HG03280 (cell line): ENCODE results near the gene ISYNA1.
"Not testable (repeated sequence)": the region's sequence is repeated elsewhere in the genome, so short reads cannot be mapped to it uniquely, and the experiment has no call there.

ENCODE experiments used
- ATAC-seq: cut with Tn5 transposase; IDR thresholded peaks from one replicate; pipeline ENCODE4 v1.9.1; 2021; ENCODE audit warnings: mild to moderate bottlenecking, moderate library complexity; ENCODE audit not compliant: unreplicated experiment

Gene ISYNA1

GRCh38 chr19:18421371-18421959 is 16.5 kb downstream of the ISYNA1 start:
- ATAC-seq = no peak

- ATAC-seq = no peak
Measured at GRCh38 chr19:18420930-18421329, 17.0 kb downstream of the ISYNA1 start.

- peak; percentile 18 for ATAC-seq
Measured at GRCh38 chr19:18419699-18420460, 18.1 kb downstream of the ISYNA1 start.

GRCh38 chr19:18419195-18419698 is 18.7 kb downstream of the ISYNA1 start, which contains the start of gene SSBP4:
Gene SSBP4, plus strand, starts transcription at chr19:18419398. Its CDS starts 251 bp downstream, at chr19:18419649.
- peak; percentile 44 for ATAC-seq

GRCh38 chr19:18418483-18419194 is 19.3 kb downstream of the ISYNA1 start:
- ATAC-seq = no peak

GRCh38 chr19:18418029-18418482 is 19.9 kb downstream of the ISYNA1 start:
- ATAC-seq = no peak

DNA sequence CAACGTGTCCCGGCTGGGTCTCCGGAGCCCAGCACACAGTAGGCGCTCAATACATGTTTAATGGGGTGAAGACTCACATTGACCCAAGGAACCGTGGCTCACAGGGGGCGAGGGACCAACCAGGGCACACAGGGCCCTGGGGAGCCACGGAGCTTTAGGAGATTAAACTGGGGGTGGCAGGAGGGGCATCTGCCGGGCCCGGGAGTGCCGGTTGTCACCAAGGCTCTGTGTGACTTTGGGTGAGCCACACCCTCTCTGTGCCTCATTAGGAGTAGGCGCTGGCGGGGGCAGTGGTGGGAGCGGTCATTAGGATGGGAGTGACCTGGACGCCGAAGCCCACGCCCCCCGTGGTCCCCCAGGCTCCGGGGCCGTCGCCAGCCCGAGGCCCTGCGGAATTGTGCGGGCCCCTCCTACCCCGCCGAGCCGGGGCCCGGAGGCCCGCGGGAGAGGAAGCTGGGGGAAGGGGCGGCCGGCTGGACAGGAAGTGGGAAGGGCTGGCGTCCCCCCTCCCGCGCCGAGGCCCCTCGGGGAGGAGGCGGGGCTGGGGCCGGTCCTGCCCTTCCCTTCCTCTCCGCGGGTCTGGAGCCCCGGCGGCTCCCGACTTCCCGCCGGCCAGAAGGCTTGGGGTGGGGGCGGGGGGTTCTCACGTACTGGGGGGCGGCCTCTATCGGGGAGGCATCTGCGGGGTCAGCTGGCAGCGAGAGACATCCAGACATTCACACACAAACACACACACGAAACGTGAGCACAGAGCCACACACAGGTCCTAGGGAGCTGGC is 20.5 kb downstream of the ISYNA1 start:
- no peak for ATAC-seq

DNA sequence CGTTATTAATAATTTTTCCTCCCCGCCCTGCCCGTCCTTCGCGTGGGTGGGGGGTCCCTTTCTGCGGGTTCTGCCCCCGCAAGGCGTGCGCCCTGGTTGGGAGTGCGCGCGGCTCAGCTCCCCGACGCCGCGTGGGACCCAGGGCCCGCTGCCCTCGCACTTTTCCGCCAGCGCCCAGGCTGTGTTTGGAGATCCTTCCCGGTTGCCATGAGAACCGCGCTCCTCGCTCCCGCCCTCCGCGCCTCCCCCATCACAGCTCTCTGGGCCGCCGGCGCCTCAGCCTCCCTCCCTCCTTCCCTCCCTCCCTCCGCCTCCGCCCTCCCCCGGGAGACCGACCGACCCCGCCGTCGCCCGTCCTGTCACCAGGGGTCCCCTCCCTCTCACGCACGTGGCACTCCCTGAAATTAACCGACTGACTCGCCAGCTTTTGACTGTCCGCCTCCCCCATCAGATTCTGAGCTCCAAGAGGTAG is 21.1 kb downstream of the ISYNA1 start:
- ATAC-seq = no peak

DNA sequence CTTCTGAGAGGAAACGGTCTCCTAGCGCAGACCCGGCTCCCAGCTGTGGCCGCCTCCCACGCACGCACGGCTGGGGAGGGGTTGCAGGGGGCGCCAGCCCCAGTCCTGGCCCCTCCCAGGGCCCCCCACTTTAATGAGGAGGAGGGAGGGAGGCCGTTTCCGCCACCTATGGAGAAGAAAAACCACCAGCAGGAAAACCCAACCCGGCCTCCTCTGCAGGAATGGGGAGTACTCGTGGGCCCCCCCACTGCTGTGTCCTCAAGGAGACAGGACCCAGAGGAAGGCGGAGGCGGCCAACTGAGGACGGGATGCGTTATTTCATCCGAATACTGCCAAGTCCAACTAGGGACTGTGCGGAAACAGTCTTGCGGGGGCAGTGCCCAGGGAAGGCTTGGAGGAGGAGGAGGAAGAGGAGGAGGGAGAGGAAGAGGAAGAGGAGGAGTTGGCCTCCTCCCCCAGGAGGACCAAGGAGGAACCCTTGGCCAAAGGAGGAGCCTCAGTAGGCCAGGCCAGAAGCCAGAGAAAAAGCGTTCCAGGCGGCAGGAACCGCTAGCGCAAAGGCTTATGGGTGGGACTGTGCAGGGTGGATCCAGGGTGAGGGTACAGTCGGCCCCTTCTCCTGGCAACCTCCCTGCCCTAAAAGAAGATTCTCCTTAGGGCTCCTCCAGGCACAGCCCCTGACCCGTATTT is 22.6 kb downstream of the ISYNA1 start:
- no peak for ATAC-seq

GRCh38 chr19:18414504-18415177 is 23.3 kb downstream of the ISYNA1 start:
- no peak for ATAC-seq

GRCh38 chr19:18412610-18413239 is 25.2 kb downstream of the ISYNA1 start:
- ATAC-seq = no peak

DNA sequence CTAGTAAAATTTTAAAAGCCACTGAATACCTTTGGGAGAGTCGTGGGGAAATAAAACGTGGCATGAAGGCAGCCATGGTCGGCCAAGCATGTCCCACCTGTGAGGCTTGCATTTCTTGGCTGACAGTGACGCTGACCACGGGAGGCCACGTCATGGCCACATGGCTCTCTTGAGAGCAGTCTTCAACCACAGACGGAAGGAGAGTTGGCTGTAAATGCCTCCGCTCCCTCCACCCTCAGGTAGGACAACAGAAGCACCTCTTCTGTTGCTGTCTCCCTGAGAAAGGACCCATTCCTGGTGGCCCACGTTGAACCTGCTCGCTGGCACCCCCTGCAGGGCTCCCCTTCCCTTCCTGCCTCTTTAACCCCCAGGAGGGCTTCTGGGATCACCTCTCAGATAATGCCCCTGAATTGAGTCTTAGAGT is 29.9 kb downstream of the ISYNA1 start:
- ATAC-seq = peak; percentile 59

DNA sequence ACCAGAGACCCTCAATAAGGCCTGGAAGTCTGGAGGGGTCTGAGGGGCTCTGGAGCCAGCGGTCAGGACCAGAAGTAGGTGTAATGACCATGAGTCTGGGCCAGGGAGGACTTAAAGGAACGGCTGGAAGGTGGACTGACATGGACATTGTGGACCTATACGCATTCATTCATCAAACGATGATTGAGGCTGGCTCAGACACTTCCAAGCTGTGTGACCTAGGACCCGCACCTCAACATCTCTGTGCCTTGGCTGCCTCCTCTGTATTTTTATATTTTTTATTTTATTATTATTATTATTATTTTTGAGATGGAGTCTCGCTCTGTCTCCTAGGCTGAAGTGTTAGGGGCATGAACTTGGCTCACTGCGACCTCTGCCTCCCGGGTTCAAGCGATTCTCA is 31.2 kb downstream of the ISYNA1 start:
- ATAC-seq = no peak

DNA sequence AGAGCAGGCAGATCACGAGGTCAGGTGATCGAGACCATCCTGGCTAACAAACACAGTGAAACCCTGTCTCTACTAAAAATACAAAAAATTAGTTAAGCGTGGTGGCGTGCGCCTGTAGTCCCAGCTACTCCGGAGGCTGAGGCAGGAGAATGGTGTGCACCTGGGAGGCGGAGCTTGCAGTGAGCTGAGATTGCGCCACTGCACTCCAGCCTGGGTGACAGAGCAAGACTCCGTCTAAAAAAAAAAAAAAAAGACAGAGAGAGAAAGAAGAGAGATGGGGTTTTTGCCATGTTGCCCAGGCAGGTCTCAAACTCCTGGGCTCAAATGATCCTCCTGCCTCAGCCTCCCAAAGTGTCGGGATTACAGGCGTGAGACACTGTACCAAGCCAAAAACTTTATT is 32.2 kb downstream of the ISYNA1 start:
- not testable (repeated sequence) for ATAC-seq

- not testable (repeated sequence) for ATAC-seq
Measured at GRCh38 chr19:18402455-18403248, 35.3 kb downstream of the ISYNA1 start.

DNA sequence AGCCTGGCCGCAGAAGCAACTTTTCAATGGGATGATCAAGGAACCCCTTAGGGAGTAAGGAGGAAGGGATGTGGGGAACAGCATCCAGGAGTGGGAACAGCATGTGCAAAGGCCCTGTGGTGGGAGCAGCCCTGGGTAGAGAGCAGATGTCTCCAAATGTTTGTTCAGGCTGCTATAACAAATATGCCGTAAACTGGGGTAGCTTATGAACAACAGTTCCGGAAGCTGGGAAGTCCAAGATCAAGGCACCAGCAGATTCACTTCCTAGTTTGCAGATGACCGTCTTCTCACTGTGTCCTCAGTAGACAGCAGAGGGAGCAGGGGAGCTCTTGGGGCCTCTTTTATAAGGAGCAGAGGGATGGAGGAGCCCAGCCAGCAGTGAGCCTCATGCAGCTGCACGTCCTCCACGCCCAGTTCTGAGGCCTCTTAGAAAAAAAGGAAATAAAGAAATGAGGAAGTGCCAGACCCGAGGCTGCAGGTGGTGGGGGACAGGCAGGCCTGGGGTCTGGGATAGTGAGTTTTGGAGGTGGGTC is 36.3 kb downstream of the ISYNA1 start:
- ATAC-seq = no peak

- no peak for ATAC-seq
Measured at GRCh38 chr19:18399008-18399407, 38.9 kb downstream of the ISYNA1 start.
